Endothelial cell of umbilical vein (primary cell): ENCODE results near the gene LRRC61. TPM values are rescaled to one million over a fixed set of nuclear protein-coding genes. Genes with fewer than 3 reads are reported as not detected.

Source experiments
- BruUV-seq: library from RNA; stranded (reverse); fragments of 400-500 nt; replicated peaks from 2 replicates; lab custom pipeline; 2021; lab: Mats Ljungman, UMichigan
- CTCF ChIA-PET: fragments of 300-600, 350-600 bp; sonication (Branson Sonifier 250); formaldehyde crosslinking; loops from one replicate; lab custom pipeline; 2021; ENCODE audit warnings: antibody characterized with exemption, inconsistent platforms; lab: Charles Lee
- POLR2A ChIA-PET: fragments of 300-600, 350-600 bp; sonication (Branson Sonifier 250); formaldehyde crosslinking; loops from one replicate; lab custom pipeline; 2021; ENCODE audit warnings: antibody characterized with exemption, inconsistent platforms; lab: Charles Lee
- DNase-seq: peaks from one replicate; pipeline ENCODE4 v3.0.0-alpha.2; 2011; ENCODE audit warnings: low read depth, low spot score
- FAIRE-seq: peaks from 2 replicates; lab custom pipeline; 2011; peaks lifted over from hg19 to GRCh38; lab: Jason Lieb, UNC
- H2AFZ ChIP-seq: 2 replicates; pipeline ENCODE4 v1.6.0; 2012; ENCODE audit warnings: low read depth, low read length, control low read depth, inconsistent platforms
- H3K27ac ChIP-seq: 2 replicates; pipeline ENCODE4 v1.5.1; 2011; ENCODE audit warnings: low read depth, mild to moderate bottlenecking, control low read depth, low read length, moderate library complexity; ENCODE audit not compliant: insufficient read depth
- H3K27me3 ChIP-seq, 2 experiments: 2 replicates each; pipeline versions ENCODE4 v1.6.0 to v1.6.1; 2011; ENCODE audit warnings: low read length in 2 of 2, mixed read lengths in 1 of 2; ENCODE audit not compliant: control insufficient read depth in 2 of 2, insufficient read depth in 2 of 2
- H3K36me3 ChIP-seq, 2 experiments: 2 replicates in 1 of 2; 3 replicates in 1 of 2; pipeline ENCODE4 v1.5.1; 2011; ENCODE audit warnings: low read length in 2 of 2, mild to moderate bottlenecking in 1 of 2, moderate library complexity in 1 of 2; ENCODE audit not compliant: control insufficient read depth in 2 of 2, insufficient read depth in 2 of 2; ENCODE audit errors: extremely low read depth in 1 of 2
- H3K4me1 ChIP-seq: 3 replicates; pipeline ENCODE4 v1.5.1; 2011; ENCODE audit warnings: mild to moderate bottlenecking, low read length; ENCODE audit not compliant: control insufficient read depth, insufficient read depth; ENCODE audit errors: extremely low read depth
- H3K4me2 ChIP-seq: 2 replicates; pipeline ENCODE4 v1.6.1; 2011; ENCODE audit warnings: low read length, control low read depth, mixed read lengths; ENCODE audit not compliant: insufficient read depth
- H3K4me3 ChIP-seq, 3 experiments: fragments of 200-600 bp in 1 of 3; sonication (generic), shearing (Covaris generic) in 1 of 3; replicated peaks in 1 of 3; 2 replicates each; pipeline ENCODE4 v1.5.1; 2011 to 2016; ENCODE audit warnings: control low read depth in 3 of 3, low read length in 3 of 3, mild to moderate bottlenecking in 2 of 3, inconsistent platforms in 1 of 3, low read depth in 1 of 3, moderate library complexity in 1 of 3; ENCODE audit not compliant: insufficient read depth in 1 of 3
- H3K79me2 ChIP-seq: 2 replicates; pipeline ENCODE4 v1.6.0; 2012; ENCODE audit warnings: low read length, inconsistent platforms; ENCODE audit not compliant: control insufficient read depth, insufficient read depth
- H3K9ac ChIP-seq: replicated peaks from 2 replicates; pipeline ENCODE3; 2011; ENCODE audit warnings: low read length, control low read depth; ENCODE audit not compliant: insufficient read depth; ENCODE audit errors: extremely low read depth
- H3K9me1 ChIP-seq: replicated peaks from 3 replicates; pipeline ENCODE4 v1.6.0; 2011; ENCODE audit warnings: mild to moderate bottlenecking, low read length; ENCODE audit not compliant: control insufficient read depth, insufficient read depth; ENCODE audit errors: extremely low read depth
- H3K9me3 ChIP-seq: replicated peaks from 2 replicates; pipeline ENCODE4 v1.5.1; 2012; ENCODE audit warnings: low read length, inconsistent platforms; ENCODE audit not compliant: control insufficient read depth, insufficient read depth
- H4K20me1 ChIP-seq: replicated peaks from 2 replicates; pipeline ENCODE3; 2011; ENCODE audit warnings: mild to moderate bottlenecking, low read length; ENCODE audit not compliant: control insufficient read depth, insufficient read depth; ENCODE audit errors: extremely low read depth
- EZH2 ChIP-seq: IDR thresholded peaks from 2 replicates; pipeline ENCODE4 v1.6.1; 2012; ENCODE audit warnings: borderline replicate concordance, low read depth, mild to moderate bottlenecking, moderate library complexity, low read length, inconsistent platforms; ENCODE audit not compliant: severe bottlenecking
- FOS ChIP-seq: IDR thresholded peaks from 2 replicates; pipeline ENCODE4 v1.6.1; 2011; ENCODE audit warnings: mild to moderate bottlenecking, low read length, moderate library complexity, borderline replicate concordance; ENCODE audit not compliant: insufficient read depth
- GATA2 ChIP-seq: IDR thresholded peaks from 2 replicates; pipeline ENCODE4 v1.7.0; 2011; ENCODE audit warnings: low read depth, mild to moderate bottlenecking, moderate library complexity, mixed read lengths, low read length; ENCODE audit not compliant: insufficient read length, insufficient read depth
- JUN ChIP-seq: IDR thresholded peaks from 2 replicates; pipeline ENCODE4 v1.6.1; 2011; ENCODE audit warnings: borderline replicate concordance, low read depth; ENCODE audit not compliant: insufficient read length, insufficient read depth
- MYC ChIP-seq: IDR thresholded peaks from one replicate; pipeline ENCODE4 v1.6.1; 2011; ENCODE audit warnings: mild to moderate bottlenecking, low read depth, low read length
- POLR2A ChIP-seq: IDR thresholded peaks from 2 replicates; pipeline ENCODE4 v1.6.1; 2012; ENCODE audit warnings: low read depth, mild to moderate bottlenecking, control low read depth, low read length
- POLR2AphosphoS5 ChIP-seq: IDR thresholded peaks from 2 replicates; pipeline ENCODE4 v1.6.1; 2012; ENCODE audit warnings: low read depth, mild to moderate bottlenecking, control low read depth, low read length, moderate library complexity; ENCODE audit not compliant: insufficient read depth
- dilution Hi-C: fragments of 300-500 bp; cut with MboI; formaldehyde crosslinking; loops from one replicate; pipeline ENCODE4 v1.15.0; 2019; ENCODE audit warnings: low sequenced_read_pairs; ENCODE audit not compliant: extremely low pct_ligation_motif_present
- intact Hi-C: fragments of 100-400 bp; cut with micrococcal nuclease; formaldehyde crosslinking; loops from one replicate; pipeline ENCODE4 v1.10.0; 2022
- polyA plus RNA-seq, 4 experiments: library from polyadenylated mRNA; depleted of rRNA in 3 of 4; stranded (reverse) in 3 of 4; unstranded in 1 of 4; fragments of >200 nt; gene quantifications; 2 replicates each; pipeline versions ENCODE4 v1.2.1 to v1.2.3, GENCODE V29; 2011 to 2012; ENCODE audit warnings: missing spikeins in 1 of 4
- total RNA-seq: library from RNA; stranded (reverse); gene quantifications from 2 replicates; pipeline ENCODE4 v1.2.3, GENCODE V29; 2021
- TF ChIP-seq, protein P1 (sequence below): IDR thresholded peaks from 2 replicates; pipeline ENCODE4 v1.6.1; 2011; ENCODE audit not compliant: insufficient read depth, insufficient read length
- TF ChIP-seq, protein P2 (sequence below), 2 donors: IDR thresholded peaks; 1 replicate in 1 of 2; 2 replicates in 1 of 2; pipeline ENCODE4 v1.5.1; 2011; ENCODE audit warnings: low read length in 2 of 2, mild to moderate bottlenecking in 2 of 2, moderate library complexity in 2 of 2, control low read depth in 1 of 2, inconsistent platforms in 1 of 2, low read depth in 1 of 2; ENCODE audit not compliant: insufficient read depth in 1 of 2; ENCODE audit errors: extremely low read depth in 1 of 2

The LRRC61 gene
- total and polyA plus RNA-seq, 2 donors (not counting 3 experiments of a cell fraction or from before 2014, with no cell fraction given) = 0.72 TPM; not detected in 1

DNA sequence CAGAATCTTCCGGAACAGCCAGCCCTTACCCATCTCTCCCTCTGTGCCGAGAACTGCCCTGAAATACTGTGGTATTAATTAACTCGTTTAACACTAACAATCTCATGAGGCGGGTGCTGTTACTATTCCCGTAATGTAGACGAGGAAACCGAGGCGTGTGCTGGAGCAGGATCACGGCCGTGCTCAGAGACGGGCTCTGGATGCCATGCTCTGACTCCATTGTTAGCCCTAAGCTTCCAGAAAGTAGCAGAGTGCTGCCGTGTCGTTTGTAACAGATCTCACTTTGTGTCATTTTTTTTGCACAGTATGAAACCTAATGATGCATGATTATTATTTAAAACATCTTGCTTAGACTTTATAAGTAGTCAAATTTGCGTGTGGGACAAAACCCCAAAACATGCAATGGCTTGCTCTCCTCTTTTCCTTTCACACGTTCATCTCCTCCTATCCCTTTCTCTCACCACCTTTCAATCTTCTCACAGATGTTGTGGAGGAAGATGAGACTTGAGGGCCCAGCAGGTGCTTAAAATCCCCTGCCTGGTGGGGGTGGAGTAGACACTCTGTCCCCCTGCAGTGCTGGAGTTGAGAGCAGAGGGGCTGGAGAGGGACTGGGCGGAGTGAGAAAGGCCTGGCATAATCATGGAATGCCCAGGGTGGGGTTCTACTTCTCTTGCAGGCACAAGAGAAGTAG, 672 bp downstream of the LRRC61 start:
- TF ChIP-seq POLR2AphosphoS5 (no peak), MYC (no peak), FOS (no peak), EZH2 (no peak), POLR2A (no peak), JUN (no peak), GATA2 (no peak)
- TF ChIP-seq, protein P1, sequence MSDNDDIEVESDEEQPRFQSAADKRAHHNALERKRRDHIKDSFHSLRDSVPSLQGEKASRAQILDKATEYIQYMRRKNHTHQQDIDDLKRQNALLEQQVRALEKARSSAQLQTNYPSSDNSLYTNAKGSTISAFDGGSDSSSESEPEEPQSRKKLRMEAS = no peak
- TF ChIP-seq, protein P2, sequence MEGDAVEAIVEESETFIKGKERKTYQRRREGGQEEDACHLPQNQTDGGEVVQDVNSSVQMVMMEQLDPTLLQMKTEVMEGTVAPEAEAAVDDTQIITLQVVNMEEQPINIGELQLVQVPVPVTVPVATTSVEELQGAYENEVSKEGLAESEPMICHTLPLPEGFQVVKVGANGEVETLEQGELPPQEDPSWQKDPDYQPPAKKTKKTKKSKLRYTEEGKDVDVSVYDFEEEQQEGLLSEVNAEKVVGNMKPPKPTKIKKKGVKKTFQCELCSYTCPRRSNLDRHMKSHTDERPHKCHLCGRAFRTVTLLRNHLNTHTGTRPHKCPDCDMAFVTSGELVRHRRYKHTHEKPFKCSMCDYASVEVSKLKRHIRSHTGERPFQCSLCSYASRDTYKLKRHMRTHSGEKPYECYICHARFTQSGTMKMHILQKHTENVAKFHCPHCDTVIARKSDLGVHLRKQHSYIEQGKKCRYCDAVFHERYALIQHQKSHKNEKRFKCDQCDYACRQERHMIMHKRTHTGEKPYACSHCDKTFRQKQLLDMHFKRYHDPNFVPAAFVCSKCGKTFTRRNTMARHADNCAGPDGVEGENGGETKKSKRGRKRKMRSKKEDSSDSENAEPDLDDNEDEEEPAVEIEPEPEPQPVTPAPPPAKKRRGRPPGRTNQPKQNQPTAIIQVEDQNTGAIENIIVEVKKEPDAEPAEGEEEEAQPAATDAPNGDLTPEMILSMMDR (IDR thresholded peaks at IDR 0.05; ENCODE audit: extremely low read depth in 1 of 2, insufficient read depth in 1 of 2, low read depth in 1 of 2, low read length in 2 of 2) = no peak
- H3K27ac ChIP-seq = no peak overlapping the region
- no peak overlapping the region for H3K4me3 ChIP-seq
- H3K27me3 ChIP-seq = no peaks in the 10 kb centered on the region
- dilution Hi-C loops = no loop called here
- peaks cover 3% of the 10 kb centered on the region for H3K4me1 ChIP-seq
- no peaks in the 10 kb centered on the region for H3K36me3 ChIP-seq
- FAIRE-seq = no peak
- intact Hi-C loops = no loop called here
- peak overlapping the region; percentile 73 for H2AFZ ChIP-seq
- ChIA-PET CTCF (no interaction called here), POLR2A (no interaction called here)
- H3K9ac ChIP-seq = no peak overlapping the region
- H4K20me1 ChIP-seq = no peaks in the 10 kb centered on the region
- no peak for DNase-seq
- no peaks in the 10 kb centered on the region for H3K9me3 ChIP-seq
- no peaks in the 10 kb centered on the region for H3K79me2 ChIP-seq
- no TSS peak for BruUV-seq
- no peaks in the 10 kb centered on the region for H3K9me1 ChIP-seq
- peak overlapping the region; percentile 58 for H3K4me2 ChIP-seq
